ENCODE data around the gene GALNT5. TPM values are rescaled to one million over a fixed set of nuclear protein-coding genes. Genes with fewer than 3 reads are reported as not detected.
A peak's percentile ranks its signal among the peaks of the same experiment; 100 is the strongest.

GALNT5 gene
- polyA plus RNA-seq, 1 donor (not counting 4 experiments of a cell fraction or from before 2014, with no cell fraction given), result 8.3 TPM

DNA sequence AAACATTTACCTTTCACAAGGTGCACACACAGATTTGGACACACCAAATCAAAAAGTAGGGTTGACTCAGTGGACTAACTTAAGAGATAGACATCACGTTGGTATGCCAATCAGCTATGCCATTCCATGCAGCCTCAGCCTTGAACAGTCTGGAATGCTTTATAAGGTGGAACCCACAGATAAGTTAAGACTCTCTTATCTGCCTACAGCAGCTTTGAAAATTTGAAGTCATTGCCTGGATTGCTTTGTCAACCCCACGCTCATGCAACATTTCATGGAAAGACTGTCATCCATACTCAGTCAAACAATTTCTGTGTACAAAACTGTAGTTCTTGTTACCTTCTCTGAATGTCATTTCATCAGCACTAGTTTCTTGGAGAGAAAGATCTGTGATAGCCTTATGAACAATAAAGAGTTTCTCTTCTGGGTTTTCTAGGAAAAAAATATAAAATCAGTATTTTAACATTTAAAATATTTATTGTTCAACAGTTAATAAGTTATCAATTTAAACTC is 66.9 kb downstream of the GALNT5 start:
- no peaks in the 10 kb centered on the region for H3K9me3 ChIP-seq (ENCODE audit: control insufficient read depth, low read depth, low read length)
- H4K20me1 ChIP-seq (ENCODE audit: control insufficient read depth, extremely low read depth, insufficient read depth, low read length), result no peaks in the 10 kb centered on the region
- TF ChIP-seq EZH2 (IDR thresholded peaks at IDR 0.05; ENCODE audit: low read length), result no peak
- TF ChIP-seq, protein P1, sequence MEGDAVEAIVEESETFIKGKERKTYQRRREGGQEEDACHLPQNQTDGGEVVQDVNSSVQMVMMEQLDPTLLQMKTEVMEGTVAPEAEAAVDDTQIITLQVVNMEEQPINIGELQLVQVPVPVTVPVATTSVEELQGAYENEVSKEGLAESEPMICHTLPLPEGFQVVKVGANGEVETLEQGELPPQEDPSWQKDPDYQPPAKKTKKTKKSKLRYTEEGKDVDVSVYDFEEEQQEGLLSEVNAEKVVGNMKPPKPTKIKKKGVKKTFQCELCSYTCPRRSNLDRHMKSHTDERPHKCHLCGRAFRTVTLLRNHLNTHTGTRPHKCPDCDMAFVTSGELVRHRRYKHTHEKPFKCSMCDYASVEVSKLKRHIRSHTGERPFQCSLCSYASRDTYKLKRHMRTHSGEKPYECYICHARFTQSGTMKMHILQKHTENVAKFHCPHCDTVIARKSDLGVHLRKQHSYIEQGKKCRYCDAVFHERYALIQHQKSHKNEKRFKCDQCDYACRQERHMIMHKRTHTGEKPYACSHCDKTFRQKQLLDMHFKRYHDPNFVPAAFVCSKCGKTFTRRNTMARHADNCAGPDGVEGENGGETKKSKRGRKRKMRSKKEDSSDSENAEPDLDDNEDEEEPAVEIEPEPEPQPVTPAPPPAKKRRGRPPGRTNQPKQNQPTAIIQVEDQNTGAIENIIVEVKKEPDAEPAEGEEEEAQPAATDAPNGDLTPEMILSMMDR (optimal IDR thresholded peaks at IDR 0.05 in 1 of 3, IDR thresholded peaks at IDR 0.05 in 1 of 3, conservative IDR thresholded peaks at IDR 0.05 in 1 of 3; ENCODE audit: extremely low read depth in 1 of 3, insufficient read depth in 2 of 3, low read length in 3 of 3), result no peak
- no peak overlapping the region for H3K4me2 ChIP-seq (ENCODE audit: control insufficient read depth, extremely low read depth, insufficient read depth, low read depth, low read length)
- DNase-seq (ENCODE audit: low read depth, low spot score) (no peak), FAIRE-seq (peak; percentile 36)
- no peaks in the 10 kb centered on the region for H3K36me3 ChIP-seq (ENCODE audit: control insufficient read depth in 2 of 2, extremely low read depth in 1 of 2, insufficient read depth in 2 of 2, low read length in 2 of 2)
- no peaks in the 10 kb centered on the region for H3K9me1 ChIP-seq (ENCODE audit: control insufficient read depth, extremely low read depth, insufficient read depth, low read length)
- no peak overlapping the region for H3K4me3 ChIP-seq (ENCODE audit: control insufficient read depth in 2 of 3, extremely low read depth in 1 of 3, insufficient read depth in 2 of 3, low read depth in 1 of 3, low read length in 3 of 3)
- H3K27ac ChIP-seq (ENCODE audit: control insufficient read depth, insufficient read depth, low read length), result no peak overlapping the region
- H2AFZ ChIP-seq (ENCODE audit: control insufficient read depth, low read length), result no peak overlapping the region
- H3K79me2 ChIP-seq (ENCODE audit: control insufficient read depth, insufficient read depth, low read length), result no peaks in the 10 kb centered on the region
- dilution Hi-C loops (cut with MboI; ENCODE audit: extremely low pct_ligation_motif_present, low sequenced_read_pairs), result no loop called here
- H3K27me3 ChIP-seq (ENCODE audit: control insufficient read depth, extremely low read depth, insufficient read depth, low read length), result no peaks in the 10 kb centered on the region
- no peak overlapping the region for H3K9ac ChIP-seq (ENCODE audit: control insufficient read depth, extremely low read depth, insufficient read depth, low read length)
- H3K4me1 ChIP-seq (ENCODE audit: control insufficient read depth, extremely low read depth, insufficient read depth, low read length), result no peaks in the 10 kb centered on the region

DNA sequence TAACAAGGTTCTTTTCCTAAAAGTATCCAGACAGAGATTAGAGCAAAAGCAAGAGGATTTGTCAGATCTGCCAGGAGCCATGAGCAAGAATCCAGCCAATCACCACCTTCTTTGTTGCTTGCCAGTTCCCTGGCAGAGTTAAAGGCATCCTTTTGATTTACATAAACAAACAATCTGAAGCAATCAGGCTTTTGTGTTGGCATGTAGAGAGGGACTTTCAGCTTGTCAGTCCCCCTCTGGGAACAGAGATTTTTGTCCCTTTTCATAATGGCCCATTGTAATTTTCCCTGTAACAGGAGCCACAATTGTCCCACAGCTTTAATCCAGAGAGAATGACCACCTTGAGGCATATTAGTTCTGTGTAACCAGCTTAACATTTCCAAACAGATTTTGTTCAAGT is 68.3 kb downstream of the GALNT5 start, which contains the start of gene ERMN:
Gene ERMN (minus strand): TSS at position 39 of the 400 bp plus-strand sequence. CDS start 182 bp downstream, outside the sequence.
- H3K9me3 ChIP-seq (ENCODE audit: control insufficient read depth, low read depth, low read length), result no peaks in the 10 kb centered on the region
- no peaks in the 10 kb centered on the region for H3K36me3 ChIP-seq (ENCODE audit: control insufficient read depth in 2 of 2, extremely low read depth in 1 of 2, insufficient read depth in 2 of 2, low read length in 2 of 2)
- no peak within 1 kb of the TSS for H2AFZ ChIP-seq (ENCODE audit: control insufficient read depth, low read length)
- no peaks in the 10 kb centered on the region for H3K4me1 ChIP-seq (ENCODE audit: control insufficient read depth, extremely low read depth, insufficient read depth, low read length)
- H3K4me2 ChIP-seq (ENCODE audit: control insufficient read depth, extremely low read depth, insufficient read depth, low read depth, low read length), result no peak within 1 kb of the TSS
- no peak within 1 kb of the TSS for H3K9ac ChIP-seq (ENCODE audit: control insufficient read depth, extremely low read depth, insufficient read depth, low read length)
- H4K20me1 ChIP-seq (ENCODE audit: control insufficient read depth, extremely low read depth, insufficient read depth, low read length), result no peaks in the 10 kb centered on the region
- H3K4me3 ChIP-seq (ENCODE audit: control insufficient read depth in 2 of 3, extremely low read depth in 1 of 3, insufficient read depth in 2 of 3, low read depth in 1 of 3, low read length in 3 of 3), result no peak within 1 kb of the TSS
- TF ChIP-seq, protein P1 (optimal IDR thresholded peaks at IDR 0.05 in 1 of 3, IDR thresholded peaks at IDR 0.05 in 1 of 3, conservative IDR thresholded peaks at IDR 0.05 in 1 of 3; ENCODE audit: extremely low read depth in 1 of 3, insufficient read depth in 2 of 3, low read length in 3 of 3), result no peak
- dilution Hi-C loops (cut with MboI; ENCODE audit: extremely low pct_ligation_motif_present, low sequenced_read_pairs), result no loop called here
- H3K79me2 ChIP-seq (ENCODE audit: control insufficient read depth, insufficient read depth, low read length), result no peaks in the 10 kb centered on the region
- no peaks in the 10 kb centered on the region for H3K27me3 ChIP-seq (ENCODE audit: control insufficient read depth, extremely low read depth, insufficient read depth, low read length)
- FAIRE-seq (no peak), DNase-seq (ENCODE audit: low read depth, low spot score) (no peak)
- no peak within 1 kb of the TSS for H3K27ac ChIP-seq (ENCODE audit: control insufficient read depth, insufficient read depth, low read length)
- no peaks in the 10 kb centered on the region for H3K9me1 ChIP-seq (ENCODE audit: control insufficient read depth, extremely low read depth, insufficient read depth, low read length)
